ENCODE results near the gene TAB2. TPM values are rescaled to one million over a fixed set of nuclear protein-coding genes. Genes with fewer than 3 reads are reported as not detected.
"Not testable (repeated sequence)": the region's sequence is repeated elsewhere in the genome, so short reads cannot be mapped to it uniquely, and the experiment has no call there.

TAB2 gene
- total RNA-seq, 1 experiment from 2014 or later: 52.2 TPM

DNA sequence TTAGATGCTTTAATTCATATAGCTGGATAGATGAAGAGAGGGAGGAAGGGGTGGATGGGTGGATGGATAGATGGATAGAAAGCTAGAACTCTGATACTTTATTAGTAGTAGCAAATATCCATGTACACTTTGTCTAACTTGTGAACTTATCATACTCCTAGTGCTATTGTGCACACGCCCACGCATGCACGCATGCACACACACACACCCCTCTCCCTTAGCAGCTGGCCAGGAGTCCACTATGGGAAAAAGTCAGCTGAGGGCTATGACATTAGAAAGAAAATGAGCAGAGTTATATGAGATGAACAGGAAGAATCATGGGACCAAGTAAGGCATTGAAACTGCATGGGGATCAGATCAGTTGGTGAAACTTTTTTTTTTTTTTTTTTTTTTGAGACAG is 28.6 kb downstream of the TAB2 start:
- TF ChIP-seq, protein P1, sequence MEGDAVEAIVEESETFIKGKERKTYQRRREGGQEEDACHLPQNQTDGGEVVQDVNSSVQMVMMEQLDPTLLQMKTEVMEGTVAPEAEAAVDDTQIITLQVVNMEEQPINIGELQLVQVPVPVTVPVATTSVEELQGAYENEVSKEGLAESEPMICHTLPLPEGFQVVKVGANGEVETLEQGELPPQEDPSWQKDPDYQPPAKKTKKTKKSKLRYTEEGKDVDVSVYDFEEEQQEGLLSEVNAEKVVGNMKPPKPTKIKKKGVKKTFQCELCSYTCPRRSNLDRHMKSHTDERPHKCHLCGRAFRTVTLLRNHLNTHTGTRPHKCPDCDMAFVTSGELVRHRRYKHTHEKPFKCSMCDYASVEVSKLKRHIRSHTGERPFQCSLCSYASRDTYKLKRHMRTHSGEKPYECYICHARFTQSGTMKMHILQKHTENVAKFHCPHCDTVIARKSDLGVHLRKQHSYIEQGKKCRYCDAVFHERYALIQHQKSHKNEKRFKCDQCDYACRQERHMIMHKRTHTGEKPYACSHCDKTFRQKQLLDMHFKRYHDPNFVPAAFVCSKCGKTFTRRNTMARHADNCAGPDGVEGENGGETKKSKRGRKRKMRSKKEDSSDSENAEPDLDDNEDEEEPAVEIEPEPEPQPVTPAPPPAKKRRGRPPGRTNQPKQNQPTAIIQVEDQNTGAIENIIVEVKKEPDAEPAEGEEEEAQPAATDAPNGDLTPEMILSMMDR (conservative IDR thresholded peaks at IDR 0.05; ENCODE audit: low read depth, low read length): no peak
- no peak for TF ChIP-seq EZH2 (IDR thresholded peaks at IDR 0.05; ENCODE audit: borderline replicate concordance, low read depth, low read length, poor library complexity, severe bottlenecking)
- ChIA-PET CTCF (no interaction called here), POLR2A (ENCODE audit: low non-redundant PET) (no interaction called here)
- Histone ChIP-seq H3K4me1 (ENCODE audit: insufficient read depth, low read length, poor library complexity, severe bottlenecking) (peaks cover 15% of the 10 kb centered on the region), H3K27me3 (replicated peaks; ENCODE audit: insufficient read depth, low read depth, low read length, poor library complexity) (no peaks in the 10 kb centered on the region), H3K9me3 (ENCODE audit: low read depth, low read length, poor library complexity, severe bottlenecking) (no peaks in the 10 kb centered on the region), H3K4me3 (ENCODE audit: low read depth, low read length, poor library complexity, severe bottlenecking) (no peak overlapping the region), H3K27ac (ENCODE audit: low read depth, low read length, poor library complexity, severe bottlenecking) (no peak overlapping the region), H3K36me3 (ENCODE audit: insufficient read depth, low read length, poor library complexity, severe bottlenecking) (no peaks in the 10 kb centered on the region)
- no peak for DNase-seq (ENCODE audit: low spot score)
- no TSS peak for BruUV-seq (replicated peaks)
- intact Hi-C loops (cut with micrococcal nuclease; ENCODE audit: unreplicated experiment): no loop called here

DNA sequence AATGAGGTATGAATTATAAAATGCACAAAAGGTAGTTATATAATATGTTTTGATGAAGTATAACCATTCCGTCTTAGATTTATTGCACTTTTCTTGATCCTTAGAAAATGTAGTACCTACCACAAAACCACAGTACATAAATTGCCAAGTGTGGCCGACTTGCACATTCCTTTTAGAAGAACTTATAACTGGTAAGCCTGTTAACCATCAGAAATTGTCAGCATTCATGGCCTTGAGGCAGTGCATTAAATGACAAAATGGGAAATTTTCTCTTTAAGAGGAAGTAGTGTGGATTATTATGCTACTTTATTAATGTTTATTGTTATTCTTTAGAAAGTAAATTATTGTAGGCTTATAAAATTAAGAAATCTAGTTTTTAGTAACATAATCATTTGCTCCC is 29.6 kb downstream of the TAB2 start:
- no TSS peak for BruUV-seq (replicated peaks)
- intact Hi-C loops (cut with micrococcal nuclease; ENCODE audit: unreplicated experiment): no loop called here
- CTCF ChIA-PET: no interaction called here
- no peak overlapping the region for H3K27ac ChIP-seq (ENCODE audit: low read depth, low read length, poor library complexity, severe bottlenecking)
- peaks cover 8% of the 10 kb centered on the region for H3K4me1 ChIP-seq (ENCODE audit: insufficient read depth, low read length, poor library complexity, severe bottlenecking)
- no peaks in the 10 kb centered on the region for H3K9me3 ChIP-seq (ENCODE audit: low read depth, low read length, poor library complexity, severe bottlenecking)
- TF ChIP-seq, protein P1 (conservative IDR thresholded peaks at IDR 0.05; ENCODE audit: low read depth, low read length): no peak
- no peak for TF ChIP-seq EZH2 (IDR thresholded peaks at IDR 0.05; ENCODE audit: borderline replicate concordance, low read depth, low read length, poor library complexity, severe bottlenecking)
- POLR2A ChIA-PET (ENCODE audit: low non-redundant PET): no interaction called here
- H3K36me3 ChIP-seq (ENCODE audit: insufficient read depth, low read length, poor library complexity, severe bottlenecking): no peaks in the 10 kb centered on the region
- no peak overlapping the region for H3K4me3 ChIP-seq (ENCODE audit: low read depth, low read length, poor library complexity, severe bottlenecking)
- DNase-seq (ENCODE audit: low spot score): no peak
- H3K27me3 ChIP-seq (replicated peaks; ENCODE audit: insufficient read depth, low read depth, low read length, poor library complexity): no peaks in the 10 kb centered on the region

DNA sequence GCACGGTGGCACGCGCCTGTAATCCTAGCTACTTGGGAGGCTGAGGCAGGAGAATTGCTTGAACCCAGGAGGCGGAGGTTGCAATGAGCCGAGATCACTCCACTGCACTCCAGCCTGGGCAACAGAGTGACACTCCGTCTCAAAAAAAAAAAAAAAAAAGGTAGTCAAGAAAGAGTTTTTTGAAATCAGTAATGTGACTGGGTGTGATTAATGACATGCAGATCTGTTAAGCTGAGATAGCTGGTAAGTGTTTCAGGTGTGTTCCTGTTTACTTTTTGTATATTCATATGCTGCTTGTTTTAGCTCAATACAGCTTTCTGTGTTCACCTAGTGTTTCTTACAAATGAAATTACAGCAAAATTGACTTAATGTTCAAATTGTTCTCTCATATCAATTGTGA is 31.8 kb downstream of the TAB2 start:
- H3K27me3 ChIP-seq (replicated peaks; ENCODE audit: insufficient read depth, low read depth, low read length, poor library complexity); H3K4me3 ChIP-seq (ENCODE audit: low read depth, low read length, poor library complexity, severe bottlenecking); CTCF ChIA-PET; H3K27ac ChIP-seq (ENCODE audit: low read depth, low read length, poor library complexity, severe bottlenecking); BruUV-seq (replicated peaks); POLR2A ChIA-PET (ENCODE audit: low non-redundant PET); intact Hi-C loops (cut with micrococcal nuclease; ENCODE audit: unreplicated experiment); H3K9me3 ChIP-seq (ENCODE audit: low read depth, low read length, poor library complexity, severe bottlenecking); H3K4me1 ChIP-seq (ENCODE audit: insufficient read depth, low read length, poor library complexity, severe bottlenecking); DNase-seq (ENCODE audit: low spot score); H3K36me3 ChIP-seq (ENCODE audit: insufficient read depth, low read length, poor library complexity, severe bottlenecking): not testable (repeated sequence)

DNA sequence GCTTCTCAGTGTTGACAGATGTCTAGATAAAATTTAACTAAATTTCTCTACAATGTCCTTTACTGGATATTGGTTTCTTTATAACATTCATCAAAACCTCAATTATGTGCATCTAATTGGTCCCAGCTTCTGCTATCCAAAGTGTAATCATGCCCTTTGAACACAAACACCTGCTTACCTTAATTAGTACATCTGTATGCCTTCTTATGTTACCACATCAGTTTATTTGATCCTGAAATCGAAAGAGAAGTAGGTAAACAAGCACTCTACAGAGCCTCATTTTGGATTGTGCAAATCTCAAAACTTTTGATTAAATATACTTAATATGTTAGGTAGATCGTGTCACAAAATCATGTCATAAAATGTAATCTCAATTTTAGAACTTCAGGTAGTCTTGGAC is 36.5 kb downstream of the TAB2 start:
- POLR2A ChIA-PET (ENCODE audit: low non-redundant PET): no interaction called here
- BruUV-seq (replicated peaks): no TSS peak

More for the DNA sequence above, 36.5 kb downstream of the TAB2 start:
- CTCF ChIA-PET: no interaction called here
- no peak for DNase-seq (ENCODE audit: low spot score)
- intact Hi-C loops (cut with micrococcal nuclease; ENCODE audit: unreplicated experiment): no loop called here
- no peak overlapping the region for H3K27ac ChIP-seq (ENCODE audit: low read depth, low read length, poor library complexity, severe bottlenecking)
- H3K4me3 ChIP-seq (ENCODE audit: low read depth, low read length, poor library complexity, severe bottlenecking): no peak overlapping the region
- H3K9me3 ChIP-seq (ENCODE audit: low read depth, low read length, poor library complexity, severe bottlenecking): no peaks in the 10 kb centered on the region
- TF ChIP-seq, protein P1 (conservative IDR thresholded peaks at IDR 0.05; ENCODE audit: low read depth, low read length): no peak
- no peak for TF ChIP-seq EZH2 (IDR thresholded peaks at IDR 0.05; ENCODE audit: borderline replicate concordance, low read depth, low read length, poor library complexity, severe bottlenecking)
- peaks cover 11% of the 10 kb centered on the region for H3K4me1 ChIP-seq (ENCODE audit: insufficient read depth, low read length, poor library complexity, severe bottlenecking)
- no peaks in the 10 kb centered on the region for H3K36me3 ChIP-seq (ENCODE audit: insufficient read depth, low read length, poor library complexity, severe bottlenecking)
- H3K27me3 ChIP-seq (replicated peaks; ENCODE audit: insufficient read depth, low read depth, low read length, poor library complexity): no peaks in the 10 kb centered on the region

All from A673 (cell line).